ENCODE data around the gene COBL.

The COBL gene

DNA sequence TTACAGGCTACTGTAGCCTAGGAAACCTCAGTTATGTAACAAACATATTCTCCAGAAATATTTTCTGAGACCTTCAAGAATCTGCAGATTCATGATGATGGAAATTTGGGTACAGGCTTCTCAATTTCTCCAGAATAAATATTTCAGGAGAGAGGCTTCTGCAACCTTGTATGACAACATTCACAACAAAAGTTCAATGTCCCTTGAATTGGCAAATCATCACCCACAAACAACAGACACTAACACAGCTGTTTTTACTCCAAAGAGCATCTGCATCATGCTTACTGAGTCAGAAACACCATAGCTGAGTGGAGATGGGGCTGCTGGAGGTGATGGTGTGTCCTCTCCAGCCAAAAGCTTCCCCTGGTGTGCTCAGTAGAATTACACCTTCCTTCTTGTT lies 9.3 kb upstream of the COBL start:
- DNase-seq = no peak

DNA sequence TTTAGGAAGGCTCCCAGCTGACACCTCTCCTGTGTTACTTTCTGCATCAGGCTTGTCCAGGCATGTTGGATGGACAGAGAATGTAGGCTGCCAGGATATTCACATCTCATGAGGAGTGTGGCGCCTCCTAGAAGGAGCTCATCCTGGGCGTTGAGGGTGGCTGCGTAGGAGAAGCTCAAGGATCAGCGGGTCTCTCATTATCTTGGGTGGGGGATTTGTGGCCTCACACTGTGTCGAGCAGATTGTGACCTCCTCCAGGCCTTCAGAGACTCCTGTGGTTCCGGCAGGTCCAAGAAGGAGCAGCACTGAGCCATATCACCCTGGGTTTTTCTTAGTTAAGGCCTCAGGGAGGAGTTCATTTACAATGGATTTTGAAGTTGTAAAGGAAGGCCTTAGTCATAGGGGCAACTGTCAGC lies 8.7 kb upstream of the COBL start:
- DNase-seq = no peak

DNA sequence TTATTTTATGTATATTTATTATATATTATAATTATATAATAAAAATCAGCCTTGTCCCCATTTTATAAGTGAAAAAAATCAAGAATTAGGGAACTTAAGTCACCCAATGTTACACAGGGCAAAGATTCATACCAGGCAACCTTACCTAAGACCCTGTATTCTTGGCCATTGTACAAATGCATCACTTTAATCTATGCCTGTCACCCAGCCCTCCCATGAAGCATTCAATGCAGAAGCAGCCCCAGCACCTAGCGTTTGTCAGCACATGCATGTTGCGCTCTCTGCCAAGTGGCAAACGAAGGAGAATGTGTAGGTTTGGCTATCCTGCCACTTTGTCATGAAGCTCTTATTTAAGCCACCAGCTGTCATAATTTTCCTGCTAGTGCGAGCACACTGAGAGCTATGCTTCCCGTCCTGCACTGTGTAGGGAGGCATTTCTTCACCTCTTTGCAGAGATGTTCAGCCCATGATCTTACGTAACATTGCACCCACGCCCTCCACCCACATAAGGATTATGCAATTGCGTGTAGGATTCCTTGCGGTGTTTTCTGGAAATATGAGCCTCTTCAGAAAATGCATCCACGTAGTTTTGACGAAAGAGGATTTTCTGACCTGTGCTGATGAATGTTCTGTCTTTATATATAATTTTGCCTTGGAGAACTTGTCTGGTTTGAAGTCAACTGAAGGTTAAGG lies 7.7 kb upstream of the COBL start:
- no peak for DNase-seq

DNA sequence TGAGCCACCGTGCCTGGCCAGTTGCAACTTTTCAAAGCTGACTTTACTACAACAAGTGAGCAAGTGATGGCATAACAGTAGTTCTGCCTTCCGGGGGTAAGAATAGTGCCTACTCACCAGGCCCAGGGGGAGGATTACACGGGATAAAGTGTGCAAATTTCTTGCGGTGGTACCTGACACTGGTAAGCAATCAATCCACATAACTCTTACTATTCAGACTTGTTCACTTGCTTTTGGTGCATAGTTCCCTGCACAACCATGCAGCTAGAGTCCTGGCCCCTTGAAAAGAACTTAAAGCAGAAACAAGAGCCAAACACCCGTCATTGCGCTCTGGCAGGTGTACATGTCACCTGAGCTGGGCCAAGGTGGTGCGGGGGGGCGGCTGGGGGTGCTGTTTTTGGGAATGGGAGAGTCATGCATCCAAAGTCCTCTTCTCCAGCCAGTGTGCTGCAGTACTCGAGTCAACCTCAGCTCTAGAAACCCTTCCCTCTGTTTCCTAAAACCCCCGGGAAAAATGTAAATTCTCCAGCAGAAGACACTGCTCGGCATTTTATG lies 5.4 kb upstream of the COBL start:
- no peak for DNase-seq

DNA sequence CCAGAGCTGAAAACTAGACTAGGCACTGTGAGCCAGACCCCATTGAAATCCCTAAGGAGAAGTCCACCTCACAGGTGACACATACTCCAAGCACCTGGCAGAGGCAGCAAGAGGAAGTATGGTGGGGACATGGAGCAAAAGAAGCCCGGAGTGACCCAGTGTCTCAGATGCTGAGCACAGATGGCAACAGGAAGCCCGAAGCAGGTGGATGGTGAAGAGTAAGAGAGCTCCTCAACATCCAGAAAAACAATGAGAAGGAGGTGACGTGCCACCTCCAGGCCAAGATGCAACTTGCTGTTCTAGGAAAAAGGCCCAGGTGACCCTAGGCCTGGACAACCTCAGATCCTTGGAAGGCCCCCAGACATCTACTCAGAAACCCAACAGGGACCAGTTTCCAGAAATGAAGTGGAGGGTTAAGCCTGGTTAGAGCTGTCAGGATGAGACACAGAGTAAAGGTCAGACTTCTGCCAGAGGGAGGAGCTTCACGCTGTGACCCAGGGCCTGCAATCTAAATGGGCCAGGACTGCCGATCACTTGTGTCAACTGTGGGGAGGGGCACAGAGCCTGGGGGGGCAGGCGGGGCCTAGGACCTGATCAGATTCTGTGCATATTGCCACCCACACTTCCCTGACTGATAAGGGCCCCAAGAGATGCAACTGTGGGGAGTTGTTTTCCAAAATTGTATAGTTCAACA lies 2.4 kb upstream of the COBL start:
- DNase-seq = peak; percentile 38

DNA sequence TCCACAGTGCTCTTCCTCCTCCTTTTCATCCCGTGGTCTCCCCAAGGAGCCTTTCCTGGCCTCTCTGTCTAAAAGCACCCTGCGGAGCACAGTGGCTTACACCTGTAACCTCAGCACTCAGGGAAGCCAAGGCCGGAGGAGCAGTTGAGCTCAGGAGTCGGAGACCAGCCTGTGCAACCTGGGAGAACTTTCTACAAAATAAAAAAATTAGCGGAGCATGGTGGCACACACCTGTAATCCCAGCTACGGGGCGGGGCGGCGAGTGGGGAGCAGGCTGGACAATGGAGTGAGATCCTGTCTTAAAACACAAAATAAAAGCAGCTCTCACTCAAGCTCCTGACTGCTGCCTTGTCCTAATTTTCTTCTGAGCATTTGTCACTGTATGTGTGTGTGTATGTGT lies 1.4 kb upstream of the COBL start:
- no peak for DNase-seq

DNA sequence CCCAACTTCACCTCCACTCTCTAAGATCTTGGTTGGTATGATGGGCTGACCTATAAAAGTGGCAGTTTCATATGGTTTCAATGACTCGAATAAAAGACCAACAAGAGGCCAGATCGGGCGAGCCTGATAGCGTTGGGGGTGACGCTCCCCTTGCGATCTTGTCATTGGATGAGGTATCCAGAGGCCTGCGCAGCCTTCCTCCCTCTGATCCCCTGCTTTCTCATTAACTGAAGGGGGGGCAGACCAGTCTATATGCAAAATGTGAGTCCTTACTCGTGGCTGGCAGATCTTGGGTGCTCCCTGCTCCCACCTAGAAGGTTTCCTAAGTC lies 937 bp upstream of the COBL start:
- DNase-seq = no peak

DNA sequence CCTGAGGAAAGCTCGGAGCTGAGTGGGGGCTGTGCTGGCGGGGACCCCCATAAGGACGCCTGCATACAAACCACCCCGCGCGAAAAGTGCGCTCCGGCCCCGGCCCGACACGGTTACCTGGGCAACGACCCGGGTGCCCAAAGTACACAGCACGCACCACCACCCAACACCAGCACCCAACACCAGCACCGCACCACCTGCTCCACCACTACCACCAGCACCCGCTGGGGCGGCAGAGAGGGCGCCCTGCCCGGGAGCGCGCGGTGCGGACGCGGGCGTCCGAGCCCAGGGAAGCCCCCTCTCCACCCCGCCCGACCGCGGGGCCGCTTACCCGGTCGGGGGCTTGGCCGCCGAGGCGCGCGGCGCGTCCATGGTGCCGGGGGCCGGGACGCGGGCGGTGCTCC lies 345 bp downstream of the COBL start:
- no peak for DNase-seq

DNA sequence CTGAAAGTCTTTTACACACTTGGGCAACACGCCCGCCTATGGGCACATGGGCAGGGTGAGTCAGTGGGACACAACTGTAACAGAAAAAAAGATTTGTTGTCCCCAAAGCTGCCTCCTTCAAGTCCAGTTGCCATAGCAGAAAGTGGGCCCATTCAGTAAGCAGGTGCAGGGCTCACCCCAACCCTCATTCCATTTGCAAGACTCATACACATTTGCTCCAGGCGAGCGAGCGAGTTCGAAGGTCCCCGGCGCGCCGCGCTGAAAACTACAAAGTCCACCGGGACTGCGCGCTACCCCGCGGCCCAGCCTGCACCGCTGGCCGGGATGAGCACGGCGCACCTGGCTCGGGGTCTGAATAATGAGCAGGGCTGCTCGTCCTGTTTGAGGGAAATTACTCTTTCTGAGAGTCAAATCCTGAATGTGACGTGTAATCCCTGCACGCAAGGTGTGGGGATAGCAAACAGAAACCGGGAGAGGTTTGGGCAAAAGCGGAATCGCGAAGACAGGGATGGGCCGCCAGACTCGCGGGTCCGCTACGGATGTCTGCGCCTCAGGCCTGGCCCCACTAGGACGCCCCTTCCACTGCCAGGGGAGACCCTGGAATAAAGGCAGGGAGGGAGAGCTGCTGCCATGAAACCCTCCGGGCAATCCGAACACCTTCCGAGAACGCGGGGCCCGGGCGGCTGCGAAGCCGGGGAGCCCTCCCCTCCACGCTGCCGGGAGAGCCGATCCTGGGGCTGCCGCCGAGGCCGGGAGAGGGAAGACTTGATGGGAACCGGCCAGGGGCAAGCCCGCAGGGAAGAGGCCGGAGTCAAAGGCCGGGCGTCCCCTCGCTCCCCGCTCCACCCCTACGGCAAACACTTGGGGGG lies 982 bp downstream of the COBL start:
- DNase-seq = no peak

DNA sequence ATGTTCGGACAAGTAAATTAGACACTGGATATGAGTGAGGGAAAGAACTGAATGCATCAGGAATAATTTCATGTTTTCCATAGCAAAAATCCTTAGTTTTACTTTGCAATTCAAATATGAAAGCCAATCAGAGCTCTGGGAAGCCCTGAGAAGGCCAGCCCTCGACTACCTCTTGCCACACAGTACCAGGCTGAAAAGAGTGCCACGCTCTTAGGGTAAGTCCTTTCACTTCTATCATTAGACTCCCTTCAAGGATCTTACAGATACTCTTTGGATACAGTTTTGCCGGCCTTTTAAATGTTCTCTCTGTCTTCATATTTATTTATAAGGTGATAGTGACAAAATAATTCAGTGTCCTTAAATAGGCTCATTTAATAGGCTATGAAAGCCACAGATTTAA lies 1.9 kb downstream of the COBL start:
- DNase-seq = peak; percentile 48

DNA sequence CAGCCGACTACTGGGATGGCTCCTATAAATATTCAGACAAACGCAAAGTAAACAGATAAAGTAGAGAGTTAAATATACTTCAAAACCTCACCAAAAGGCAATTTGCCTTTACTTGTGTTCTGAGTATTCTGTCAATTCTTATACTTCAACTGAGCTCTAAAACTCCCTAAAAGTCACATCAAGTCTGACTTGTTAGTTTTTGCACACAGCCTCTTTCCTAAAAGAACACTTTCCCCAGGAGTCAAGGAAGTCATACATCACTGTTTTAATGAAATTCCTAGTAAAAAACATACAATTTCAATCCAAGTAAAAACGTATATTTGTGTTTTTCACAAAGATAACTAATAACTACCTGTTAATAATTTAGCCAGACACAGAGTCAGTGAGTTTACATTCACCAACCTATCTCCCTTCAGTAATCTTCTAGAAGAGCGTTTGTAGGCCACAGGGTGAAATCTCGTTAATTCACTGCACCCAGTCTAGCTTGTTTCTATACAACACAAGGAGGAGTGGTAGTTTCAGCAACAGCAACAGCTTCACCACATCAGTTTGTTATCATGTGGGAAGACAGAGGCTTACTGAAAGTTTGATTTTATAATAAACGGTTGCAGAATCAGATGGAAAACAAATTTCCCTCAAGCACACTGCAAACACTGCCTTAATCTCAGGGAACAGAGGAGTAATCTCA lies 2.7 kb downstream of the COBL start:
- no peak for DNase-seq

DNA sequence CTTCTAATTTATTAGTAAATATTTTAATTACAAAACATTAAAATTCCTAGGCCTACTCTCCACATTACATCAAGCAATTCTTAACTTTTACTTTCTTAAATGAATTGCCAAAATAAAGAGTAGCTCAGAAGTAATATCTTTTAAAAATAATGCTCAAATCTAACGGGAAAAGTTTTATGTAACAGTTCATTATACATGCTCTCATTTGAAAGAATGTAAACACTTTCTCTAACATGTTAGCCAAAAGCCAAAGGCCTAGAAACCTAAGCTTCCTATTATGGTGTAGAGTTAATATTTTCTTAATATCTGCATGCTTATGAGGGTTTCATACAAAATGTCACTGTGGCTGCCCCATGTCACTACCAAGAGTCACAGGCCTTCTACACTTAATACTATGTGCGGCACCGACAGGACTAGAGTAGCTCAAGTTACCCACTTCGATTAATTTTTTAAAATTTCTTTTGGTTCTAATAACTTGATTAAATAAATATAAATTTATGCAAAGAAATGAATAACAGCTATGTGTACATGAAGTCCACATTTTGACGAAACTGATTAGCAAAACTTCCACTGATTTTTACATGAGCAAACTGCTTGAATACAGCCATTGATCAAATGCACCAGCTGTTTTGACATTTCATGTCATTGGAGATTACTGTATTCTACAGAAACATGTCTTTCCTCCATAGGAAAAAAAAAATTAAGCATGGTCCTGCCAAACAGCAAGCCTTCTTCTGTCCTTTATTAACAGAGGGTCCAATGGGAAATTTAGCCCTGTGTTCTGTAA lies 3.5 kb downstream of the COBL start:
- no peak for DNase-seq

DNA sequence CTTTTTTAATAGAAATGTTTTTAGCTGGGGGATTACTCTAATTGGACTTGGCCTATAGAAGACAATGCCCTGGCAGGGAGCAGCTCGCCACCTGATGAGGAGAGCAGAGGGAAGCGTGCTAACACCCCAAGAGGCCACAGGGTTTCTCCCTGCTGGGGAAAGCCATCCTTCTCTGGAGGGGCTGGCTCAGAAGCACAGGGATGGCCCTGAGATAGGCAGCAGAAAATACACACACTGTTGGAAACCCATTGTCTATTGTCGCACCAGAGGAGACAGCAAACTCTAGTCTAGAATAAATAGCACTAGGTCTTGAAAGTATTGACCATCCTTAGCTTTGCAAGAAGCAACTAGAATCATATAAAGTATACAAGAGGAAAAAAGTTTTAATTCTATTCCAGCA lies 5.4 kb downstream of the COBL start:
- no peak for DNase-seq

DNA sequence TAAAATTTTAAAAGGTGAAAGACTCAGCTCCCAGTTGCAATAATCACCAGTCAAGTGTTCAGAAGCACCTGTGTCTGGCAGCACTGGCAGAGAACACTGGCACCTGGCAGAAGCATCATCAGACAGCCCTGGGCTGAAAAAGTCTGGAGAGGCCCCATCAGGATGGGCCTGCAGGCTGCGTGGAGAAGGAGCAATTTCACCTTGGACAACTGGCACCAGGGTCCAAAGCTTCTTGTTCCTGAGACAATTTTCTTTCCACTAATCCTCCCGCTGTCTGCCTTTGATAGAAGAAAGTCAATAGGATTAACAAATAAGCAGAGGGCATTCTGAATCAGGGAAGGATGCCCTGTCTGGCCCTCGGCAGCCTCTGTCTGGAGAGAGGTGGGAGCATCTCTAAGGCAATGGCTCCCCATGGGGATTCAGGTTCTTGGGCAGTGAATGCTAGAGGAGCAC lies 6.5 kb downstream of the COBL start:
- DNase-seq = peak; percentile 39

DNA sequence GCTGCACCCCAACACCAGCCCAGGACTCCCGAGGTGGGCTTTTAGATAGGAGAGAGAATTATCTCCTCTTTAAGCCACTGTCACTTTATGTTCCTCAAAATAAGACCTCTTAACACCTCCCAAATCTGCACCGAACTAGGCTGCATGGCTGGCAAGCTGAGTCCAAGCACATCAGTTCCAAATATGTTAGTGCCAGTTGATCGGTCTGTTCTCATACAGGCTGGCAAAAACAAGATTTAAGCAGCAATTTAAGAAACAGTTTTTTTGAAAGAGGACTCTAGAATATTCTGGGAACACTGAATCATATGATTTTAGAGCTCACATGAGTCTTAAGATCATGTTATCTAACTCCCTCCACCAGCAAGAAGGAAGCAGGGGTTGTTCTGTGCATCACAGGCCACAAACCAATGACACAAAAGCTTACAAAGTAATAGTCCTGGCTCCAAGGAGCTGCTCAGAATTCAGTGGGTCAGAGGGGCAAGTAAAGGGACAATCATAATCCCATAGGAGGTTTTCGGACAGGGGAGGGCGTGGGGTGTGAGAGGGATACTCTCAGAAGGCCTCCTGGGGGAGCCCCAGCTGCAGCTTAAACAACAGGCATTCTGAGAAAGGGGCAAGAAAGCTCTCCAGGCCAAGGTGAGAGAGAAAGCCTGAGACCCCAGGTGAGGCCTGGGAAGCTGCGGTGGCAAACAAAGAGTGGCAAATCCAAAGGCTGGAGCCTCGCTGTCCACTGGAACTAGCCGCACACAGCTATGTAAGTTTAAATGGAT lies 7.1 kb downstream of the COBL start:
- no peak for DNase-seq

DNA sequence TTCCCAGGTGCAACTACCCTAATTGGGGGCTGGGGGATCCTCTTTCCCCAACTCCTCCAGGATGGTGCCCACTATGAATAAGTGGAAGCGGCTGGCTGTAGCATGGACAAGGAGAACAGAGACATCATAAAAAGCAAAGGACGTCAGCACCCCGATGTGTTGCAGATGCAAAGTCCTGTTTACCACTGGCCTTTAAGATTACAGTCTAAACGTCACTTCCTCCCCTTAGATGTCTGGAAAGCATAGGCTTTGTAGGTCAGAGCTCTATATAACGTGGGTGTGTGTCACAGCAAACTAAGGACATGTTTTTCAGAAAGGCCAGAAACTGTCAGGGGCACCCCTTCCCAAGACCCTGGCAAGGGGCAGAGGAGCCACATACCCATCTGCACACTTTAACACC lies 7.9 kb downstream of the COBL start:
- no peak for DNase-seq

DNA sequence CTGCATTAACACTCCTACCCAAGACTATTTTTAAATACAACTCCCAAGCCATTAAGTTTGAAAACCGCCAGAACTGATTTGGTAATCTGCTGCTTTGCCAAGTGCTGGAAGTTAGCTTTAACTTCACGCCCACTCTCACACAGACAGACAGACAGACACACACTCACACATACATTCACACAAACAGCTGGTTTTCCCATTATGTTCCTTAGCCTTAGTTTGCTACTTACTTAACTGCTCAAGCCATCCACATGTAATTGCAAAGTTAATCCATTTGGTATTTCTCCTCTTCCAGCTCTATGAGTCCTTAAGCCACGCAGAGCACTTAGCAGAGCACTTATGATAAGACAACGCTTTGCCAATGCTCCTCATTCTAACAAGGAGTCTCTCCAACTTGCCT lies 8.3 kb downstream of the COBL start:
- no peak for DNase-seq

DNA sequence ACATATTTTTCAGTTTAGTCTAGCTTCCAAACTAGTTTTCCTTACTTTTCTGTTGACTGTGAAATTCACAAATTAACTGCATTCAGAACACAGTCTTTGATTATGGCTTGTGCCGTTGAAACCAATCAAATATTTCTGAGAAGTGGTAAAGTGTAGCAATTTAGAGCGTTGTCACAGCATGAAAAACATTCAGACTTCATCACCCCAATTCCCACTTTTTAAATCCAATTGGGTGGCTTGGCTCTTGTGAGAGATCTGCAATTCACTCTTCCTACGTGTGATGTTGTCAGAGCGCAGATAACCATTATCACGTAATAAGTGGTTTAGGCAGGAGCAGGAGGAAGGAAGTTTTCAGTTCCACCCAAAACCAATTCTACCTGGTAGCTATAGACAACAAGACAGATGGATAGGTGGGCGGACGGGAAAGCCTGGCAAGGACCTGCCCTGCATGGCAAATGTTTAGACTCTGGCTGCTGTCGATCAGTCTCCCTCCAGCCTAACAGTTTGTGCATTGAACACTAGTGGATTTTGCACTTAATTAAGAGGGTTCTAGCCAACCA lies 8.9 kb downstream of the COBL start:
- no peak for DNase-seq

DNA sequence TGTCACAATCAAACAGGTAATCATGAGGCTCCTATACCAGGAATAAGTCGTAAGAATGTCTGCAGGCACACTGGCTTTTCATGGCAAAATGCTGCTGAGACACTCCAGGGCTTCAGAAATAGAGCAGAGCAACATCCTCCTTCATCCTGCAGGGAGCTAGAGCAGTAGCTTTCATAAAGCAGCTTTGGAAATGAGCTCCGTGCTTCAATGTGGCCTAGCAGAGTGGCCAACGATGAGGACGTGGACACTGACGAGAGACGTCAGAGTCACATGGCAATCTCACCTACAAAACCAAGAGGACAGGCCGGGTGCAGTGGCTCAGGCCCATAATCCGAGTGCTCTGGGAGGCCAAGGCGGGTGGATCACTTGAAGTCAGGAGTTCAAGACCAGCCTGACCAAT lies 9.8 kb downstream of the COBL start:
- DNase-seq = no peak

DNA sequence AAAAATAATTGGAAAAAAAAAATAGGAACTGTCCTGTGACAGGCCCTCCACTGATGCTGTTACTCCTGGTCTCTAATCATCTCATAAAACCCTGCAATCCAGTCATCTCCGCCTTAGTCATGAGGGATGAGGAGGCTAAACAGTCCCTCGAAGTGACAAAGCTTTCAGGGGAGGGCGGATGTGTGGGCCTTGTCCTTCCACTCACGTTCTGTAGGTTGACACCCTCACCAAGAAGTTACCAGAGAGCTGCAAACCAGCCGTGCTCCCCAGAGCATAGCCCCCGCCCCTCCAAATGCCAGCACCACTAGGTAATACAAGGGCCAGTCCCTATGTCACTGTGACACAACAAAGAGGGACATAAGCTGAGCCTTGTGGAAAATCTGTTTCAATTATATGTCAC lies 11.9 kb downstream of the COBL start:
- no peak for DNase-seq

DNA sequence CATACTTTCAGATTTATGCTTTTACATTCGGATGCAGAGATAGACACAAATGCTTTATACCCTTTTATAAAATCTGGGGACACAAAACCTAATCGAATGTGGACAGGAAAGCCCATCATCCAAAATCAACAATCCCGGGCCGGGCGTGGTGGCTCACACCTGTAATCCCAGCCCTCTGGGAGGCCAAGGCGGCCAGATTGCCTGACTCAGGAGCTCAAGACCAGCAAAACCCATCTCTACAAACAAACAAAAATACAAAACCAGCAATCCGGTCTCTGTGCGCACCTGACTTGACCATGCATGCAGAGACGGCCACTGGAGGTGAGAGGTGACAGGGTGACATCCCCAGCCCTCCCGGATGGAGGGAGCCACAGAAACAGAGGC lies 13.5 kb downstream of the COBL start:
- DNase-seq = no peak

Measured in NCI-H2029 treated with DMSO at 0.1 percent for 48 hours (cell line).